Hematopoietic multipotent progenitor cell (in vitro differentiated cells): ENCODE data around the gene KIF24. TPM values are rescaled to one million over a fixed set of nuclear protein-coding genes. Genes with fewer than 3 reads are reported as not detected.
"Not testable (repeated sequence)": the region's sequence is repeated elsewhere in the genome, so short reads cannot be mapped to it uniquely, and the experiment has no call there.

Experiments
- DNase-seq, 3 donors: peaks; one replicate each; pipeline ENCODE4 v3.0.0-alpha.2; 2011 to 2015; ENCODE audit warnings: low read depth in 2 of 3, low spot score in 2 of 3
- total RNA-seq: library from RNA; depleted of rRNA; stranded (reverse); fragments of >200 nt; gene quantifications from one replicate; pipeline ENCODE4 v1.2.3, GENCODE V29; 2012

The KIF24 gene
- total RNA-seq, 1 donor, result 2.2 TPM

- not testable (repeated sequence) for DNase-seq
Measured at GRCh38 chr9:34367751-34368410, 38.8 kb upstream of the KIF24 start.

GRCh38 chr9:34366365-34366764 lies 37.3 kb upstream of the KIF24 start:
- no peak for DNase-seq

- DNase-seq, result no peak
Measured at GRCh38 chr9:34365282-34365681, 36.2 kb upstream of the KIF24 start.

GRCh38 chr9:34363619-34364351 lies 34.7 kb upstream of the KIF24 start:
- DNase-seq, result no peak

GRCh38 chr9:34362614-34363214 lies 33.6 kb upstream of the KIF24 start:
- DNase-seq, result no peak

GRCh38 chr9:34352957-34353356 lies 23.9 kb upstream of the KIF24 start:
- not testable (repeated sequence) for DNase-seq

GRCh38 chr9:34352122-34352652 lies 23.1 kb upstream of the KIF24 start:
- DNase-seq, result not testable (repeated sequence)

- DNase-seq, result no peak
Measured at GRCh38 chr9:34349324-34349723, 20.3 kb upstream of the KIF24 start.

- DNase-seq, result no peak
Measured at GRCh38 chr9:34347800-34348158, 18.7 kb upstream of the KIF24 start.

- no peak for DNase-seq
Measured at GRCh38 chr9:34346873-34347799, 18.1 kb upstream of the KIF24 start.

GRCh38 chr9:34343605-34344004 lies 14.5 kb upstream of the KIF24 start:
- DNase-seq, result no peak

- no peak for DNase-seq
Measured at GRCh38 chr9:34343090-34343489, 14.0 kb upstream of the KIF24 start.

- no peak for DNase-seq
Measured at GRCh38 chr9:34341659-34342295, 12.7 kb upstream of the KIF24 start.

GRCh38 chr9:34338665-34339385 lies 9.8 kb upstream of the KIF24 start:
- DNase-seq, result no peak

GRCh38 chr9:34338079-34338478 lies 9.0 kb upstream of the KIF24 start:
- DNase-seq, result not testable (repeated sequence)

- DNase-seq, result no peak
Measured at GRCh38 chr9:34337403-34337802, 8.3 kb upstream of the KIF24 start.

GRCh38 chr9:34335376-34335775 lies 6.3 kb upstream of the KIF24 start:
- DNase-seq, result no peak

- DNase-seq, result no peak
Measured at GRCh38 chr9:34334916-34335315, 5.8 kb upstream of the KIF24 start.

GRCh38 chr9:34334337-34334824 lies 5.3 kb upstream of the KIF24 start:
- DNase-seq, result no peak
